ENCODE data around the gene SIKE1.
"Not testable (repeated sequence)": the region's sequence is repeated elsewhere in the genome, so short reads cannot be mapped to it uniquely, and the experiment has no call there.

Gene SIKE1

GRCh38 chr1:114755006-114755931 is 25.2 kb downstream of the SIKE1 start:
- DNase-seq, result no peak

- DNase-seq, result not testable (repeated sequence)
These were observed 26.8 kb downstream of the SIKE1 start for GRCh38 chr1:114753702-114754101.

GRCh38 chr1:114753143-114753542 is 27.3 kb downstream of the SIKE1 start:
- no peak for DNase-seq

GRCh38 chr1:114750780-114751179 is 29.7 kb downstream of the SIKE1 start:
- DNase-seq, result no peak

GRCh38 chr1:114749835-114750234 is 30.6 kb downstream of the SIKE1 start:
- no peak for DNase-seq

- DNase-seq, result no peak
These were observed 33.9 kb downstream of the SIKE1 start for GRCh38 chr1:114746450-114747121.

- no peak for DNase-seq
These were observed 35.2 kb downstream of the SIKE1 start for GRCh38 chr1:114745291-114745690.

- no peak for DNase-seq
These were observed 38.3 kb downstream of the SIKE1 start for GRCh38 chr1:114741963-114742746.

- no peak for DNase-seq
These were observed 40.2 kb downstream of the SIKE1 start for GRCh38 chr1:114740331-114740730.

- no peak for DNase-seq
These were observed 43.1 kb downstream of the SIKE1 start for GRCh38 chr1:114737314-114737849.

GRCh38 chr1:114735479-114735878 is 45.0 kb downstream of the SIKE1 start:
- no peak for DNase-seq

GRCh38 chr1:114729782-114730181 is 50.7 kb downstream of the SIKE1 start:
- no peak for DNase-seq

- no peak for DNase-seq
These were observed 51.9 kb downstream of the SIKE1 start for GRCh38 chr1:114728553-114728952.

GRCh38 chr1:114725230-114725629 is 55.3 kb downstream of the SIKE1 start:
- no peak for DNase-seq

GRCh38 chr1:114723915-114724314 is 56.6 kb downstream of the SIKE1 start:
- DNase-seq, result no peak

- no peak for DNase-seq
These were observed 57.0 kb downstream of the SIKE1 start for GRCh38 chr1:114723457-114723856.

- no peak for DNase-seq
These were observed 60.0 kb downstream of the SIKE1 start for GRCh38 chr1:114720492-114720891.
